ENCODE data around the gene DNALI1.
"Not testable (repeated sequence)": the region's sequence is repeated elsewhere in the genome, so short reads cannot be mapped to it uniquely, and the experiment has no call there.

DNALI1 gene

DNA sequence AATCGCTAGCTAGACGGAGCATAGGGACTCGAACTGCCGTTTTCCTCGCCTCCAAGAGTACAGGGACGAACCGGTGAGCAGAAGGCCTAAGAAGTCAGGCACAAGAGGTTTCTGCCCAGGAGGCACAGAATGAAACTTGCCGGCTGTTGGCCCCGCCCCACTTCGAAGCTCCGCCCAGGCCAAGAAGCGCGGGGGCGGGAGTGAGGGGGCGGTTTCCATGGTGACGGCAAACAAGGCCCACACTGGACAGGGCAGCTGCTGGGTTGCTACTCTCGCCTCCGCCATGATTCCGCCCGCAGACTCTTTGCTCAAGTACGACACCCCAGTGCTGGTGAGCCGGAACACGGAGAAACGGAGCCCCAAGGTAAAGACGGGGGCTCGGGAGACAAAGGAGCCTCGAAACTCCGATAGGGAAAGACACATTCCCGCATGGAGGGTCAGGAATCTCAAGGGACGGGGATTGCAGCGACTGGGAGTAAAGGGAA, at the start of gene DNALI1:
DNALI1 (plus strand) TSS at position 229 of the 485 bp plus-strand sequence; CDS start at position 284, 55 bp downstream.
- peak; percentile 98 for DNase-seq (ENCODE audit: low spot score)

DNA sequence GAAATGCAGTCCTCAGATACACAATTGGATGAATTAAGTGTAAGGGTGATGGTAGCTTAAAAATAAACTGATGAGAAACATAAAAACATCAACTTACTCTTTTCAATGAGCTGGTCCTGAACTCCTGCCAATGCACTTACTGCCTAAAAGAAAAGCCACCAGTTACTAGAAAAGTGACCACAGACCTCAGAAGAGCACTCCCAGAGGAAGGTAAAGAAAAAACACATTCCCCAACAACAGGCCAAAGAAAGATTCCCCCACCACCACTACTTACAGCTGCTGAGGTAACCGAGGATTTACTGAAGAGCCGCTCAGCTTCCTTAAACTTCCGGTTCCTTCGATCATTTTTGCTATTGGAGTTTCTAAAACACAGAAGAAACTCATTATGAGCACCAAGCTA, 47.6 kb upstream of the DNALI1 start:
- DNase-seq (ENCODE audit: low spot score): no peak

DNA sequence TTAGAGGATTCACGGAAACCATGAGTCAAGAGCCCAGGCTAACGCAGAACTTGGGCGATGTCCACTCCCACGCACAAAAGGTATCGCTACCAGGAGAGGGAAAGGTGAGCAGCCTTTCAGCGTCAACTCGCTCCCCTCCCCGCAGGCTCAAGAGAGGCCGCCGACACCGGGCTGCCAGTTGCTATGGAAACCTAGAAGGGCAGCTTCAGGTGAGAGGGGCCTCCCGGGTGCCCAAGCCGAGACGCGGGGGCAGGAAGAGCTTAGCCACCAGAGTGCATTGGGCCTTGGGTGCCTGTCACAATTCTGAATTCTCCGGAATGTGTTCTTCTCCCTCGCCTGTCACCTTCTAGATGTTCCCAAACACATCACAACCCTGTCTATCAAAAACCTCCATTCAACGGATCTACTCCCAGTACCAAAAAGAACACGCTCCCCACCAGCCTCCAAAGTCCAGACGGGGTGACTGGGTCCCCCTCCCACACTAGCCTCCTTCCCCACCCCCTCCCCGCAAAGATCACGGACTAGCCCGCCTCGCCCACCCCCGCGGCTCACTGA, 42.9 kb upstream of the DNALI1 start:
- DNase-seq (ENCODE audit: low spot score): peak; percentile 61

DNA sequence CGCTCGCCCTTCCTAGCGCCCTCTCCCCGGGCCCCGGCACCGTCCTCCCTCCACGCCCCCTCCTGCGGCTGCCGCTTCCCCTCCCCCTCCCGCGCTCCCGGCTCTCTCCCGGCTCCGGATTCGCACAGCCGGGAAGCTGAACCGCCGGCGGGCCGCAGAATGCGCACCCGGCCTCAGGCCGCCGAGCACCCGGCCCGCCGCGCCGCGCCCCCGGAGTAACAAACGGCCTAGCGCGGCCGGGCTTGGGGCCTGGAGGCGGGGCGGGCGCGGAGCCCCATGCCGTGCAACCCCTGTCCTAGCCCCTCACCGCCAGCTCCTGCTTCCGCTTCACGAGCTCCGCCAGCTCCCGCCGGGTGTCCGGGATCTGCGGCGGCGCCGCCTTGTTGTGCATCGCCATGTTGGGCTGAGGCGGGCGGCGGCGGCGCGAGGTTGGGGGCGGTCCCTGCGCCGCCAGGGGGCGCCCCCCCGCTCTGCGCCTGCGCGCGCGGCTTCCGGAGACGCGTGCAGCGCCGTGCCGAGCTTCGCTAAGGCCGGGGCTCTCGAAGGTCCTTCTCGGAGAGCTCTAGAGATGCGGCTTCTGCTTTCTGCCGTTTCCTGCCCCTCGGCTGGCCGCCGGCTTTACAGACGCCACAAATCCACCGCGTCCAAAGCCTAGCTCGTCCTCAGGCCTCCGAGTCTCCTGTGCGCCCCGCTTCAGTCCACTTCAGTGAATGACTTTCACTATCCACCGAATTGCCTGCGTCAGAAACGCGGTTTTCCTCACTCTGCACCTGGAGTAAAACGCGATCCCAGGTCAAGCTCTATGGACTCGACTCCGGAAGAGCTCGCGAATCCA, 42.2 kb upstream of the DNALI1 start, which contains the start of gene MEAF6:
MEAF6 (minus strand) TSS at position 417 of the 835 bp plus-strand sequence; CDS start at position 397, 20 bp downstream.
- peak; percentile 92 for DNase-seq (ENCODE audit: low spot score)

DNA sequence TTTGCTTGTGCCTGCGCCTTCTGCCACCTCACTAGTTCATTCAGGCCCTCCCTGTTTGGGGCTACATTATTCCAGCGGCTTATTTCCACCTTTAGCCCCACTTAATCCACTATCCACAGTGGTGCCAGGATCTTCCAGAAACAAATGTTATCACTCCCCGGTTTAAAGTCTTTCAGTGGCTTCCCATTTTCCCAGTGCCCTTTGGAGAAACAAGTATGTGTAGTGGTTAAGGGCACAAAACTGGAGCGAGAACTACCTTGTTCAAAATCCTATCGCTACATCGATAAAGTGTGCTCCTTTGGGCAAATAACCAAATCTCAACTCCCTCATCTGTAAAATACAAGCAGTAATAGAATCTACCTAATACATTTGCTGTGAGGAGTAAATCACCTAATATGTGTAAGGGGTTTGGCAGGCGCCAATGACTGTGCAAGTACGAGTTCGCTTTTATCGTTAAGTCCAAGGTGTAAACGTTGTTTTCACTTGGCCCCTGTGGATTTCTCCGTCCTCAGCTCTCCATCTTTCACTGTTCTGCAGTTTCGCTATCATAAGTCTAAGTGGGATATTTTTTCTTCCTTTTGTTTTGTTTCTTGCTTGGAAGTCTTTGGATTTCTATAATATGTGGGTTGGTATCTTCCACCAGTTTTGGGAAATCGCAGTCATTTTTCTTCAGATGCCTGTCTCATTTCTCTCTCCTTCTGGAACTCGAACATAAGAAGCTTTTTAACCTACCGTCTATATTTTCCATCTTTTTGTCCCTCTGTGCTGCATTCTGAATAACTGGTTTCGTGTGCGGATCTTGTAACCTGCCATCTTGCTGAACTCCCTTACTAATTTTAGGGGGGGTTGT, 41.3 kb upstream of the DNALI1 start:
- DNase-seq (ENCODE audit: low spot score): no peak

DNA sequence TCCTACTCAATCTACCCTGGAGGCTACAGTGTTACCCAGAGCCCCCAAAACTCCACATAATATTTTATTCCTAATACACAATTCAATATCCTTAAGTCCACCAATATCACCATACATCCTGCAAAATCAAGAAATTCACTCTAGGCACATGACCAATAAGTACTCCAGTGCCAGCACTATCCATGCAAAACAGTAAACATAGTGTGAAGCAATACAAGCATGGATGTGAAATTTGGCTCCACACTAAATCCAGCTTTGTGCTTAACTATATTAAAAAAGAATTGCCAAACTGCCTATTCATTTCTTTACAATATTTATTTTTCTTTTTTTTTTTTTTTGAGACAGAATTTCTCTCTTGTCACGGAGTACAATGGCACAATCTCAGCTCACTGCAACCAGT, 39.2 kb upstream of the DNALI1 start:
- DNase-seq (ENCODE audit: low spot score): no peak

DNA sequence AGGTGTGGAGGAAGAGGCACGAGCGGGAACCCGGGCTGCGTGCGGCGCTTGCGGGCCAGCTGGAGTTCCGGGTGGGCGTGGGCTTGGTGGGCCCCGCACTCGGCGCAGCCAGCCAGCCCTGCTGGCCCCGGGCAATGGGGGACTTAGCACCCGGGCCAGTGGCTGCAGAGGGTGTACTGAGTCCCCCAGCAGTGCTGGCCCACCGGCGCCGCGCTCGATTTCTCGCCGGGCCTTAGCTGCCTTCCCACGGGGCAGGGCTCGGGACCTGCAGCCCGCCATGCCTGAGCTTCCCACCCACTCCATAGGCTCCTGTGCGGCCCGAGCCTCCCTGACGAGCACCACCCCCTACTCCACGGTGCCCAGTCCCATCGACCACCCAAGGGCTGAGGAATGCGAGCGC, 38.5 kb upstream of the DNALI1 start:
- not testable (repeated sequence) for DNase-seq (ENCODE audit: low spot score)

DNA sequence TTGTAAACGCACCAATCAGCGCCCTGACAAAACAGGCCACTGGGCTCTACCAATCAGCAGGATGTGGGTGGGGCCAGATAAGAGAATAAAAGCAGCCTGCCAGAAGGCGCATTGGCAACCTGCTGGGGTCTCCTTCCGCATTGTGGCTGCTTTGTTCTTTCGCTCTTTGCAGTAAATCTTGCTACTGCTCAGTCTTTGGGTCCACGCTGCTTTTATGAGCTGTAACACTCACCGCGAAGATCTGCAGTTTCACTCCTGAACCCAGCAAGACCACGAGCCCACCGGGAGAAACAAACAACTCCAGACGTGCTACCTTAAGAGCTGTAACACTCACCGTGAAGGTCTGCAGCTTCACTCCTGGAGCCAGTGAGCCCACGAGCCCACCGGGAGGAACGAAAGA, 37.8 kb upstream of the DNALI1 start:
- DNase-seq (ENCODE audit: low spot score): not testable (repeated sequence)

DNA sequence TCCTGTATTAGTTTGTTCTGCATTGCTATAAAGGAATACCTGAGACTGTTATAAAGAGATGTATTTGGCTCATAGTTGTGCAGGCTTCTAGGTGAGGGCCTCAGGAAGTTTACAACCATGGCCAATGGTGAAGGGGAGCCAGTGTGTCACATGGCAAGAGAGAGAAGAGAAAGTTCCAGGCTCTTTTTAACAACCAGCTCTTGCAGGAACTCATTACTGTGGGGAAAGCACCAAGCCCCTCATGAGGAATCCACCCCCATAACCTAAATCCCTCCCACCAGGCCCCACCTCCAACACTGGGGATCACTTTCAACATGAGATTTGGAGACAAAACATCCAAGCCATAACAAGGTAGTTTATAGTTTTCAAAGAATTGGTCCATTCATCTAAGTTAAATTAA, 37.1 kb upstream of the DNALI1 start:
- DNase-seq (ENCODE audit: low spot score): no peak

DNA sequence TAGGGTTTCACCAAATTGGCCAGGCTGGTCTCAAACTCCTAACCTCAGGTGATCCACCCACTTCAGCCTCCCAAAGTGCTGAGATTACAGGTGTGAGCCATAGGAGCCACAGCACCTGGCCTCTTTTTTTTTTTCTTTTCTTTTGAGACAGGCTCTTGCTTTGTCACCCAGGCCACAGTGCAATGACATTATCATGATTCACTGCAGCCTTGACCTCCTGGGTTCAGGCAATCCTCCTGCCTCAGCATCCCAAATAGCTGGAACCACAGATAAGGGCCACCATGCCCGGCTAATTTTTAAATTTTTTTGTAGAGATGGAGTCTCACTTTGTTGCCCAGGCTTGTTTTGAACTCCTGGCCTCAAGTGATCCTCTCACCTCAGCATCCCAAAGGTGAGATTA, 26.9 kb upstream of the DNALI1 start:
- DNase-seq (ENCODE audit: low spot score): not testable (repeated sequence)

DNA sequence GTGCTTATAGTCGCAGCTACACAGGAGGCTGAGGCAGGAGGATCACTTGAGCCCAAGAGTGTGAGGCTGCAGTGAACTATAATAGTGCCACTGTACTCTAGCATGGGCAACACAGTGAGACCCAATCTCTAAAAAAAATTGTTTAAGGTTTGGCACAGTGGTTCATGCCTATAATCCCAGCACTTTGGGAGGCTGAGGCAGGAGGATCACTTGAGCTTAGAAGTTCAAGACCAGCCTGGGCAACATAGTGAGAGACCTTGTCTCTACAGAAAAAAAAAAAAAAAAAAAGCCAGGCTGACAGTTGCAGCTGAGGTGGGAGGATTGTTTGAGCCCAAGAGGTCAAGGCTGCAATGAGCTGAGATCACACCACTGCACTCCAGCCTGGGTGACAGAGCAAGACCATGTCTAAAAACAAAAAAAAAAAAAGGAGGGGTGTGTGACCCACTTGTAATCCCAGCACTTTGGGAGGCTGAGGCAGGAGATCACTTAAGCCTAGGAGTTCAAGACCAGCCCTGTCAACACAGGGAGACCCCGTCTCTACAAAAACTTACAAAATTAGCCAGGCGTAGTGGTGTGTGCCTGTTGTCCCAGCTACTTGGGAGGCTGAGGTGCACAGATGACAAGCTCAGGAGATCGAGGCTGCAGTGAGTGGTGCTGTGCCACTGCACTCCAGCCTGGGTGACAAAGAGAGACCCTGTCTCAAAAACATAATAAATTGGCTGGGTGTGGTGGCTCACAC, 24.2 kb upstream of the DNALI1 start:
- DNase-seq (ENCODE audit: low spot score): not testable (repeated sequence)

DNA sequence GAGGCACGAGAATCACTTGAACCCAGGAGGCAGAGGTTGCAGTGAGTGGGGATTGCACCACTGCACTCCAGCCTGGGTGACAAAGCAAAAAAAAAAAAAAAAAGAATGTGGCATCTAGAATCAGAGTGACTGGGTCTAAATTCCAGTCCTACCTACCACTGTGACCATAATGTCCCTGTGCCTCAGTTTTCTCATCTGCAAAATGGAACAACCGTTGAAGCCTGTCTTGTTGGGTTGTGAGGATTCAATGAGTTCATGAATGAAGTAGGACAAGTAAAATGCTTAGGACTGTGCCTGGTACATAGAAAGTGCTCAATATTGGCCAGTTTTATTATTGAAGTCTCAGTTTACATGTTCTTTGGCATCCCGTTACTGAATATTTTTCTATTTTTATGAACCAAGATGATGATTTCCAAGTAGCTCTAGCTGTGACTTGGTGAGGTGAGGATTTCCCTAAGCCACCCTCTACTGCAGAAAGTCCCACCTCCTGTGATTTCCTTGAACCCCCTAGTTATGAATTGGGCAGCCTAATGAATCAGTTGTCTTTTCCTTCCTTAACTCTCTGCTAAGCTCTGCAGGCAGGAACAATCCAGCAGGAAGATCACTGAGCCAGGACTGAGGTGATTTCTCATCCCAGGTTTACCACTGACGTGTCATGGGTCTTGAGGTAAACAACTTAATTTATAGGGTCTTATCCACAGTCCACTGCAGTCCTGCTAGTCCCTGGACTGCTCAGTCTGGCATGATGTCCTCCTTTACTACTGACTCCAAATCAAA, 23.2 kb upstream of the DNALI1 start:
- DNase-seq (ENCODE audit: low spot score): no peak

DNA sequence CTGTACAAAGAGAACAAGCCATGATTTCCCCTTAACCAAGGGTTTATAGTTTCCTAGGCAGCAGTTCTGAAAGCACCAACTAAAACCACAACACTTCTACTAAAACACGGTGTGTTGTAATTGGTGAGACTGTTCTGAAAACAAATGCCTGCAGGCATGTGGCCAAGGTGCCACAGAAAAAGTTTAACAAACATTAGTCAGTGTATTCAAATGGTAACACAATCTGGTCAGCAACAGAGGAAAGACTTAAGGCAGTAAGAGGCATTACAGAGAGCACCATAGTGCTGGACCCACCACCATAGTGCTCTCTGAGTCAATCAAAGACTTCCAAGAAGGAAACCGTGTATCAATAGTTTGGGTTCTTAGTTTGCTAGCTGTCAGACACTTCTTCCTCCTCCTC, 19.4 kb upstream of the DNALI1 start:
- DNase-seq (ENCODE audit: low spot score): no peak

DNA sequence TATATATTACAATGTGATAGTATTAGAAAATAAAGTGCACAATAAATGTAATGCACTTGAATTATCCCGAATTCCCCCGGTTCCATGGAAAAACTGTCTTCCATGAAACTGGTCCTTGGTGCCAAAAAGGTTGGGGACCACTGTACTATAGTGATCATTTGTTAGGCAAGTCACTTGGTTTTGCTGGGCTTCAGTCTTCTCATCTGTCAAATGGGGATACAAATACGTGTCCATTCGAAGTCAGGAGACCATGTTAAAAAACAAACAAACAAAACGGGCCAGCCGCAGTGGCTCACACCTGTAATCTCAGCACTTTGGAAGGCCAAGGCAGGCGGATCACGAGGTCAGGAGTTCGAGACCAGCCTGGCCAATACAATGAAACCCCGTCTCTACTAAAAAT, 17.6 kb upstream of the DNALI1 start:
- not testable (repeated sequence) for DNase-seq (ENCODE audit: low spot score)

DNA sequence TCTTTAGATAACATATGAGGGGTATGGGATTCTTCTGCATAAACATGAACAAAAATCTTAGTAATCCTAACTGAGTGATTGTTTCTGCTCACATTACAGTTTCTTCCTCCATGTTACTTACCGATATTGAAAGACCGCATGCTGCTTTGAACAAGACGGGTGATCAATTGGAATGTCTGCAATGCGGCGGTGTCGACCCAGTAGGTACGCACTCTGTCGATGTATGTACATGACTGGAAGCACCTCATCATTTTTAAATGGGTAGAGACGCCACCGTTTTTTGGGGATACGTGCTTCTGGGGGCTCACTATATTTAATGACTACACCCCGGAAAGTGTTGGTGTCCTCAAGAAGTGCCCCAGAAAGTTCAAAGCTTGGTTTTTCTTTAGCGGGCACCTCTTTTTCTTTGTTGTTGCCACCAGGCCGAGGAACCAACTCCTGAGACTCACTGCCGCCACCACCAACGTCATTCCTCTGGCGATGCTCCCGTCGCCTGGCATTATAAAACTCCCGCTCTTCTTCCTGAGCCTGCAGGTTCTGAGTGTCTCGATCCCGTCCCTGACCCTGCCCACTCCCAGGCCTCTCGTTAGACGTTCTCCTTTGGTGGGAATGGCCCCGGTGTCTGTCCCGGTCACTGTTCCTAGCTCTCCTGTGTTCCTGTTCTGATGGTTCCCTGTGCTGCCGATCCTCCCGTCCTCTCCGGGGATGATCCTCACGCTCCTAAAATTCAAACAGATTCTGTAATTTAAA, 16.5 kb upstream of the DNALI1 start:
- no peak for DNase-seq (ENCODE audit: low spot score)

DNA sequence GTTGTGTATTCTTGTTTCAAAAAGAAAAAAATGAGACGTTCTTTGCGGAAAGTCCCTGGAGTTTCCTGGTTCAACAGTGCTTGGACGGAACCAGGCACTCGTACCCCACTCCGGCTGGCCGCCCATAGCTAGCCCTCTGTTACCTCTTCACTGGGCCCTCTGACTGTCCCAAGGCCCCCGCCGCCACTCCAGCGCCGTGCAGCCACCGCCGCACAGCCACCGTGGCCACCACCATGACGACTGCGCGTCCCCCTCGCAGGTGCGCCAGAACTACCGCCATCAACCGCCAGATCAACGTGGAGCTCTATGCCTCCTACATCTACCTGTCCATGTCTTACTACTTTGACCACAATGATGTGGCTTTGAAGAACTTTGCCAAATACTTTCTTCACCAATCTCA, 12.2 kb upstream of the DNALI1 start:
- DNase-seq (ENCODE audit: low spot score): no peak

DNA sequence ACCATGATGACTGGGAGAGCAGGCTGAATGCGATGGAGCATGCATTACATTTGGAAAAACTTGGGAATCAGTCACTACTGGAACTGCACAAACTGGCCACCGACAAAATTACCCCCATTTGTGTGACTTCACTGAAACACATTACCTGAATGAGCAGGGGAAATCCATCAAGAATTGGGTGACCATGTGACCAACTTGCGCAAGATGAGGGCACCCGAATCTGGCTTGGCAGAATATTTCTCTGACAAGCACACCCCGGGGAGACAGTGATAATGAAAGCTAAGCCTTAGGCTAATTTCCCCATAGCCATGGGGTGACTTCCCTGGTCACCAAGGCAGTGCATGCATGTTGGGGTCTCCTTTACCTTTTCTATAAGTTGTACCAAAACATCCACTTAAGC, 11.7 kb upstream of the DNALI1 start:
- no peak for DNase-seq (ENCODE audit: low spot score)

DNA sequence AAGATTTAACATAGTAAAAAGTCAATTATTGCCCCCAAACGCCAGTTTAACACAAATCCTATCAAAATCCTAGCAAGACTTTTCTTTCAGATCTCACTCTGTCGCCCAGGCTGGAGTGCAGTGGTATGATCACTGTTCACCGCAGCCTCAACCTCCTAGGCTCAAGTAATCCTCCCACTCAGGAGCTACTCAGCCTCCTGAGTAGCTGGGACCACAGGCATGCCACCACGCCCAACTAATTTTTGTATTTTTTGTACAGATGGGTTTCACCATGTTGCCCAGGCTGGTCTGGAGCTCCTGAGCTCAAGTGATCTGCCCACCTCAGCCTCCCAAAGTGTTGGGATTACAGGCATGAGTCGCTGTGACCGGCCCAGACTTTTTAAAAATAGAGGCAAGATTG, 7.4 kb upstream of the DNALI1 start:
- no peak for DNase-seq (ENCODE audit: low spot score)

DNA sequence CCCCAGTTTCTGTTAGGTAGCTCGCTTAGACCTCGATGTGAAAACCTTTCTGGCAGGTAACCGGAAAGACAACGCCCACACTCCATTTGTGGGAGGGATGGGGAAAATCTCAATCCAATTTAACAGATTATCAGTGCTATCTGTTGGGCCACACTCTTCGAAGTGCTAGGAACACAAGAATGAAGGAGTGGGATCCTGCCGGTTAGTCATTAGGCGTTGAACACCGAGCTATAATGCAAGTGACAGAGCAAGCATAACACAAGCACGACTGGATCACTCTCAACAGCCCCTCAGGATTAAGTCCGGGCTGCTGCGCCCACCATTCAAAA, 3.2 kb upstream of the DNALI1 start:
- no peak for DNase-seq (ENCODE audit: low spot score)
